Esophagus (tissue), 2 donors: Measurements from ENCODE around the gene NKIRAS1. TPM values are rescaled to one million over a fixed set of nuclear protein-coding genes. Genes with fewer than 3 reads are reported as not detected.

Experiments
- H3K27ac ChIP-seq, 2 donors: one replicate each; pipeline ENCODE4 v1.5.1; 2013; ENCODE audit warnings: low read depth in 2 of 2, mild to moderate bottlenecking in 2 of 2, inconsistent platforms in 1 of 2, low read length in 1 of 2, moderate library complexity in 1 of 2
- H3K27me3 ChIP-seq, 2 donors: one replicate each; pipeline ENCODE4 v1.6.1; 2013; ENCODE audit warnings: low read length in 2 of 2, control low read depth in 1 of 2, mild to moderate bottlenecking in 1 of 2; ENCODE audit not compliant: insufficient read depth in 2 of 2, control insufficient read depth in 1 of 2
- H3K36me3 ChIP-seq, 2 donors: one replicate each; pipeline ENCODE4 v1.6.1; 2013; ENCODE audit warnings: low read length in 1 of 2; ENCODE audit not compliant: control insufficient read depth in 2 of 2, insufficient read depth in 2 of 2
- H3K4me1 ChIP-seq, 2 donors: one replicate each; pipeline ENCODE4 v1.6.1; 2013; ENCODE audit warnings: low read length in 1 of 2; ENCODE audit not compliant: control insufficient read depth in 2 of 2, insufficient read depth in 2 of 2
- H3K4me3 ChIP-seq, 2 donors: one replicate each; pipeline ENCODE4 v1.5.1; 2013; ENCODE audit warnings: low read length in 2 of 2, mild to moderate bottlenecking in 2 of 2, low read depth in 1 of 2, moderate library complexity in 1 of 2
- H3K9me3 ChIP-seq, 2 donors: one replicate each; pipeline ENCODE4 v1.6.1; 2013; ENCODE audit warnings: mild to moderate bottlenecking in 2 of 2, low read depth in 1 of 2, low read length in 1 of 2, moderate library complexity in 1 of 2; ENCODE audit not compliant: control insufficient read depth in 2 of 2, insufficient read depth in 1 of 2
- WGBS, 2 donors: extraction: QIAGEN DNeasy Blood & Tissue Kit; methylation state at CpG; one replicate each; pipeline ENCODE4 v1.1.7; 2013; 5-methylcytosine and 5-hydroxymethylcytosine counted together
- polyA plus RNA-seq, 2 donors: library from polyadenylated mRNA; stranded (reverse); fragments of 200-250 nt; gene quantifications; one replicate each; pipeline ENCODE4 v1.2.3, GENCODE V29; 2013
- donor health status: healthy with polysubstance abuse.
- donor health status: Bipolar disorder and iron deficiency.

Gene NKIRAS1
- polyA plus RNA-seq, 2 donors = 4.9 to 5.4 TPM

GRCh38 chr3:23942546-23942945 is 25.8 kb upstream of the NKIRAS1 start:
- Histone ChIP-seq H3K27ac (no peak overlapping the region), H3K4me3 (no peak overlapping the region), H3K4me1 (peaks cover 0 to 3% of the 10 kb centered on the region in 2 donors), H3K27me3 (no peaks in the 10 kb centered on the region), H3K36me3 (no peaks in the 10 kb centered on the region), H3K9me3 (no peaks in the 10 kb centered on the region)
- WGBS, 2 donors = 89 to 93% methylated on average over 11 of the region's 11 CpGs

DNA sequence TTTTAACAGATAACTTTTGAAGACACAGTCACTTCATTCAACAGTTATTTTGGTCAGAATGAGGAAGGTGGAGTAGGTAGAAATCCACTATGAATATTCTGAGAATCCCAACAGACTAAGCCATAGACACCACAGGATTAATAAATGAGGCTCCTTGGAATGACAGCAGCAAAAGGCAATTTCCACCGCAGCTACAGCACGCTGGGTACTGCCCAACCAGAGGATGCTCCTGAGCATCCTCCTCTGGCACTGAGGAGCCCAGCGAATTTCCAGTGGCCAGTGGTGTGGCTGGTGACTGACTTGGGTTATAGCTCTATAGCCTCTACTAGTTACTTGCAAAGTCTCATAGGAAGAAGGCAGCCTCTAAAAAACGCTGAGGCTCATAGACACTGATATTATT is 24.6 kb upstream of the NKIRAS1 start:
- WGBS, 2 donors = 89 to 90% methylated on average over 4 of the region's 4 CpGs

DNA sequence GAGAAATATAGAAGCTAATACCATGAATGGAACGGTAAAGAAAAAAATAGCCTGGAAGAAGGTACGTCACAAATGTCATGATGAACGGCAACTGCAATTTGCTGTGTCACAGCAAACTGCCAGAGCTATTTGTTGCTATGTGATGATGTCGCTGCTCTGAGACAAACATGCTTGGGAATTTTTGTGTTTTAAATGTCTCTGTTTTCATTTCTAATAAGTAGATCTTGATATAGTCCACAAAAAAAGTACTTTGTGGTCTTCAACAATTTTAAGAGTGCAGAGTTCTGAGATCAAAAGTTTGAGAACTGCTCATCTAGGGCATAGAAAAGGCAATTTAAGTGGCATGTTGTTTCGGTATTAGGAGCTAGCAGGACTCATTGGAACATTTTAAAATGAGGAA is 24.0 kb upstream of the NKIRAS1 start:
- Histone ChIP-seq H3K27ac (no peak overlapping the region), H3K36me3 (no peaks in the 10 kb centered on the region), H3K4me1 (no peaks in the 10 kb centered on the region), H3K4me3 (no peak overlapping the region), H3K27me3 (no peaks in the 10 kb centered on the region), H3K9me3 (no peaks in the 10 kb centered on the region)
- 72 to 81% methylated on average over 5 of the region's 5 CpGs for WGBS, 2 donors

More for the DNA sequence above, 24.6 kb upstream of the NKIRAS1 start:
- H3K36me3 ChIP-seq = no peaks in the 10 kb centered on the region
- no peaks in the 10 kb centered on the region for H3K9me3 ChIP-seq
- H3K27ac ChIP-seq = no peak overlapping the region
- H3K27me3 ChIP-seq = no peaks in the 10 kb centered on the region
- H3K4me3 ChIP-seq = no peak overlapping the region
- H3K4me1 ChIP-seq = no peaks in the 10 kb centered on the region

DNA sequence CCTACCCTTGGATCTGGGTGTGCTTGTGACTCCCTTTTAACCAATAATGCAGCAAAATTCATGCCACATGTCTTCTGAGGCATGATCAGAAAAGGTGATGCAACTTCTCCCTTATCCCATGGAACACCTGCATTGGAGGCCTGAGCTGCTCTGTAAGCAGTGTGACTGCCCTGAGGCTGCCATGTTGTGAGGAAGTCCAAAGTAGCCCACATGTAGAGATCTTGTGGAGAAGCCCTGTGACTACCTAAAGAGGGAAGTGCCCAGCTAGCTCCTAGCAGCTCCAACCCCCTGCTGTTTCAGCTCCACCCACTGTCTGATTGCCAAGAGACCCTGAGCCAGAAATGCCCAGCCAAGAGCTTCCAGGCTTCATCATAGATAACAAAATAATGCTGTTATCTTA is 21.9 kb upstream of the NKIRAS1 start:
- no peaks in the 10 kb centered on the region for H3K4me1 ChIP-seq
- no peak overlapping the region for H3K4me3 ChIP-seq
- H3K9me3 ChIP-seq = no peaks in the 10 kb centered on the region
- H3K36me3 ChIP-seq = no peaks in the 10 kb centered on the region
- no peaks in the 10 kb centered on the region for H3K27me3 ChIP-seq
- no peak overlapping the region for H3K27ac ChIP-seq

GRCh38 chr3:23937296-23937695 is 20.5 kb upstream of the NKIRAS1 start:
- H3K9me3 ChIP-seq = no peaks in the 10 kb centered on the region
- WGBS, 2 donors = 49 to 64% methylated on average over 1 of the region's 1 CpG
- H3K4me3 ChIP-seq = no peak overlapping the region
- H3K36me3 ChIP-seq = no peaks in the 10 kb centered on the region
- no peaks in the 10 kb centered on the region for H3K4me1 ChIP-seq
- H3K27ac ChIP-seq = no peak overlapping the region
- no peaks in the 10 kb centered on the region for H3K27me3 ChIP-seq

- Histone ChIP-seq H3K27me3 (no peaks in the 10 kb centered on the region), H3K4me1 (no peaks in the 10 kb centered on the region), H3K27ac (no peak overlapping the region), H3K36me3 (no peaks in the 10 kb centered on the region), H3K4me3 (no peak overlapping the region), H3K9me3 (no peaks in the 10 kb centered on the region)
- WGBS, 2 donors = 67 to 69% methylated on average over 4 of the region's 4 CpGs
These were observed 17.5 kb upstream of the NKIRAS1 start for GRCh38 chr3:23934253-23934652.

DNA sequence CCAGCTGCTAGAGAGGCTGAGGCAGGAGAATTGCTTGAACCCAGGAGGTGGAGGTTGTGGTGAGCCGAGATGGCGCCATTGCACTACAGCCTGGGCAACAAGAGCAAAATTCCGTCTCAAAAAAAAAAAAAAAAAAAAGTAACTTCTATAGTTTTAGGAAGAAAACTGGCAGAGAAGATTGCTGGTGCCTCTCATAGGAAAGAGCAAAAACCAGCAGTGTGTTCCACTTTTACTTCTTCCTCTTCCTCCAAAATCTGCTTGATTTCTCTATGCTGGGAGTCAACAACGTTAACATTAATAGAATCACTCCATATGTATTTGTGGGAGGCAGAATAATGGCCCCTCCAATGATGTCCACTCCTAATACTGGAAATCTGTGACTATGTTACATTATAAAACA is 15.8 kb upstream of the NKIRAS1 start:
- H3K9me3 ChIP-seq = no peaks in the 10 kb centered on the region
- no peaks in the 10 kb centered on the region for H3K27me3 ChIP-seq
- H3K36me3 ChIP-seq = no peaks in the 10 kb centered on the region
- peaks cover 0 to 4% of the 10 kb centered on the region in 2 donors for H3K4me1 ChIP-seq
- H3K4me3 ChIP-seq = no peak overlapping the region
- no peak overlapping the region for H3K27ac ChIP-seq
- WGBS, 2 donors = 82 to 90% methylated on average over 4 of the region's 4 CpGs

- Histone ChIP-seq H3K4me1 (peaks cover 0 to 4% of the 10 kb centered on the region in 2 donors), H3K27me3 (no peaks in the 10 kb centered on the region), H3K36me3 (no peaks in the 10 kb centered on the region), H3K4me3 (no peak overlapping the region), H3K27ac (no peak overlapping the region), H3K9me3 (no peaks in the 10 kb centered on the region)
- 78 to 86% methylated on average over 3 of the region's 3 CpGs for WGBS, 2 donors
These were observed 14.8 kb upstream of the NKIRAS1 start for GRCh38 chr3:23931597-23931996.

DNA sequence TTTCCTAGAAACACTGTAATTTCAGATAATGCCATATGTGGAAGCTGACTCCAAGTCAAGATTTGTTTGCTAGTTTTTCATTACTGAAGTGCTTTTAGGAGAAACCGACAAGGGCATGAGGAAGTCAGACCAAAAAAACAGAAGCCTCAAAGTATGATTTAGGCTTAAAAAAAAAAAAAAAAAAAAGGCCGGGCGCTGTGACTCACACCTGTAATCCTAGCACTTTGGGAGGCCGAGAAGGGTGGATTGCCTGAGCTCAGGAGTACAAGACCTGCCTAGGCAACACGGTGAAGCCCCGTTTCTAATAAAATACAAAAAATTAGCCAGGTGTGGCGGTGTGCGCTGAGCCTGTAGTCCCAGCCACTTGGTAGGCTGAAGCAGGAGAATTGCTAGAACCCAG is 11.7 kb upstream of the NKIRAS1 start:
- peaks cover 0 to 4% of the 10 kb centered on the region in 2 donors for H3K4me1 ChIP-seq
- H3K9me3 ChIP-seq = no peaks in the 10 kb centered on the region
- H3K4me3 ChIP-seq = no peak overlapping the region
- 46 to 48% methylated on average over 8 of the region's 8 CpGs for WGBS, 2 donors
- no peaks in the 10 kb centered on the region for H3K36me3 ChIP-seq
- H3K27me3 ChIP-seq = no peaks in the 10 kb centered on the region
- peak overlapping the region in 1 of 2 donors; percentile 7 for H3K27ac ChIP-seq

- no peak overlapping the region for H3K27ac ChIP-seq
- H3K36me3 ChIP-seq = no peaks in the 10 kb centered on the region
- no peaks in the 10 kb centered on the region for H3K9me3 ChIP-seq
- H3K4me1 ChIP-seq = peaks cover 0 to 4% of the 10 kb centered on the region in 2 donors
- H3K4me3 ChIP-seq = no peak overlapping the region
- 85 to 97% methylated on average over 3 of the region's 3 CpGs for WGBS, 2 donors
- H3K27me3 ChIP-seq = no peaks in the 10 kb centered on the region
These were observed 9.9 kb upstream of the NKIRAS1 start for GRCh38 chr3:23926736-23927135.
